T-helper 1 cell treated with Interleukin-12 subunit alpha and Interleukin-12 subunit beta and Interleukin-4 antibody, amounts not matched to agents 30 μg/mL and 1 μg/mL, for 36 hours (primary cell): ENCODE data around the gene ARHGAP19.
"Not testable (repeated sequence)": the region's sequence is repeated elsewhere in the genome, so short reads cannot be mapped to it uniquely, and the experiment has no call there.

ENCODE experiments used
- H3K27ac Mint-ChIP-seq: one replicate; pipeline ENCODE4 v1.8.0; 2021; ENCODE audit warnings: mild to moderate bottlenecking, mixed read lengths
- H3K27me3 Mint-ChIP-seq: one replicate; pipeline ENCODE4 v1.8.0; 2021; ENCODE audit warnings: low read depth, mixed read lengths
- H3K36me3 Mint-ChIP-seq: one replicate; pipeline ENCODE4 v1.8.0; 2021; ENCODE audit warnings: low read depth, mixed read lengths
- H3K4me1 Mint-ChIP-seq: one replicate; pipeline ENCODE4 v1.8.0; 2021; ENCODE audit warnings: low read depth, mixed read lengths
- H3K4me3 Mint-ChIP-seq: one replicate; pipeline ENCODE4 v1.8.0; 2021; ENCODE audit warnings: mild to moderate bottlenecking, moderate library complexity, mixed read lengths
- H3K9me3 Mint-ChIP-seq: one replicate; pipeline ENCODE4 v1.8.0; 2021; ENCODE audit warnings: mixed read lengths

ARHGAP19 gene

GRCh38 chr10:97278491-97278989 is 13.9 kb downstream of the ARHGAP19 start:
- Mint-ChIP-seq H3K27me3 (no peaks in the 10 kb centered on the region), H3K27ac (no peak overlapping the region), H3K36me3 (no peaks in the 10 kb centered on the region), H3K4me3 (no peak overlapping the region), H3K9me3 (no peaks in the 10 kb centered on the region), H3K4me1 (peaks cover 7% of the 10 kb centered on the region)

GRCh38 chr10:97277551-97277950 is 14.9 kb downstream of the ARHGAP19 start:
- Mint-ChIP-seq H3K4me1 (peaks cover 7% of the 10 kb centered on the region), H3K27ac (no peak overlapping the region), H3K36me3 (peaks cover under 1% of the 10 kb centered on the region), H3K9me3 (no peaks in the 10 kb centered on the region), H3K27me3 (no peaks in the 10 kb centered on the region), H3K4me3 (no peak overlapping the region)

- H3K4me1 Mint-ChIP-seq = peaks cover 2% of the 10 kb centered on the region
- H3K36me3 Mint-ChIP-seq = peaks cover 4% of the 10 kb centered on the region
- no peaks in the 10 kb centered on the region for H3K27me3 Mint-ChIP-seq
- no peak overlapping the region for H3K27ac Mint-ChIP-seq
- H3K9me3 Mint-ChIP-seq = no peaks in the 10 kb centered on the region
- no peak overlapping the region for H3K4me3 Mint-ChIP-seq
Observed at GRCh38 chr10:97274828-97275227, 17.6 kb downstream of the ARHGAP19 start.

- Mint-ChIP-seq H3K27ac (no peak overlapping the region), H3K4me1 (peaks cover under 1% of the 10 kb centered on the region), H3K36me3 (peaks cover 4% of the 10 kb centered on the region), H3K4me3 (no peak overlapping the region), H3K9me3 (no peaks in the 10 kb centered on the region), H3K27me3 (no peaks in the 10 kb centered on the region)
Observed at GRCh38 chr10:97273700-97274099, 18.7 kb downstream of the ARHGAP19 start.

- no peak overlapping the region for H3K27ac Mint-ChIP-seq
- H3K4me3 Mint-ChIP-seq = no peak overlapping the region
- H3K27me3 Mint-ChIP-seq = no peaks in the 10 kb centered on the region
- H3K36me3 Mint-ChIP-seq = peaks cover 10% of the 10 kb centered on the region
- peaks cover 7% of the 10 kb centered on the region for H3K4me1 Mint-ChIP-seq
- H3K9me3 Mint-ChIP-seq = no peaks in the 10 kb centered on the region
Observed at GRCh38 chr10:97270523-97271154, 21.8 kb downstream of the ARHGAP19 start.

GRCh38 chr10:97267671-97268070 is 24.8 kb downstream of the ARHGAP19 start:
- no peaks in the 10 kb centered on the region for H3K9me3 Mint-ChIP-seq

GRCh38 chr10:97265095-97265494 is 27.3 kb downstream of the ARHGAP19 start:
- H3K27me3 Mint-ChIP-seq, H3K4me1 Mint-ChIP-seq: not testable (repeated sequence)

More at GRCh38 chr10:97267671-97268070, 24.8 kb downstream of the ARHGAP19 start:
- H3K27ac Mint-ChIP-seq = no peak overlapping the region
- peaks cover 7% of the 10 kb centered on the region for H3K4me1 Mint-ChIP-seq
- H3K4me3 Mint-ChIP-seq = no peak overlapping the region
- no peaks in the 10 kb centered on the region for H3K27me3 Mint-ChIP-seq
- H3K36me3 Mint-ChIP-seq = peaks cover 17% of the 10 kb centered on the region

GRCh38 chr10:97263971-97264370 is 28.5 kb downstream of the ARHGAP19 start:
- Mint-ChIP-seq H3K27me3 (no peaks in the 10 kb centered on the region), H3K4me1 (peaks cover 7% of the 10 kb centered on the region), H3K9me3 (no peaks in the 10 kb centered on the region), H3K36me3 (peaks cover 18% of the 10 kb centered on the region), H3K4me3 (no peak overlapping the region), H3K27ac (no peak overlapping the region)

More at GRCh38 chr10:97265095-97265494, 27.3 kb downstream of the ARHGAP19 start:
- not testable (repeated sequence) for H3K9me3 Mint-ChIP-seq, H3K27ac Mint-ChIP-seq, H3K4me3 Mint-ChIP-seq
- peaks cover 17% of the 10 kb centered on the region for H3K36me3 Mint-ChIP-seq

- no peaks in the 10 kb centered on the region for H3K9me3 Mint-ChIP-seq
- H3K4me3 Mint-ChIP-seq = no peak overlapping the region
- H3K27ac Mint-ChIP-seq = no peak overlapping the region
- H3K36me3 Mint-ChIP-seq = peaks cover 14% of the 10 kb centered on the region
- no peaks in the 10 kb centered on the region for H3K27me3 Mint-ChIP-seq
- H3K4me1 Mint-ChIP-seq = no peaks in the 10 kb centered on the region
Observed at GRCh38 chr10:97261656-97262055, 30.8 kb downstream of the ARHGAP19 start.

- Mint-ChIP-seq H3K9me3 (no peaks in the 10 kb centered on the region), H3K36me3 (peaks cover 17% of the 10 kb centered on the region), H3K27me3 (no peaks in the 10 kb centered on the region), H3K4me1 (no peaks in the 10 kb centered on the region), H3K4me3 (no peak overlapping the region), H3K27ac (no peak overlapping the region)
Observed at GRCh38 chr10:97261183-97261582, 31.3 kb downstream of the ARHGAP19 start.

GRCh38 chr10:97259119-97259518 is 33.3 kb downstream of the ARHGAP19 start:
- H3K36me3 Mint-ChIP-seq = peaks cover 28% of the 10 kb centered on the region
- H3K27me3 Mint-ChIP-seq = no peaks in the 10 kb centered on the region
- no peaks in the 10 kb centered on the region for H3K9me3 Mint-ChIP-seq
- H3K27ac Mint-ChIP-seq = no peak overlapping the region
- no peak overlapping the region for H3K4me3 Mint-ChIP-seq
- no peaks in the 10 kb centered on the region for H3K4me1 Mint-ChIP-seq

- Mint-ChIP-seq H3K4me1 (no peaks in the 10 kb centered on the region), H3K36me3 (peaks cover 40% of the 10 kb centered on the region), H3K27ac (no peak overlapping the region), H3K27me3 (no peaks in the 10 kb centered on the region), H3K4me3 (no peak overlapping the region), H3K9me3 (no peaks in the 10 kb centered on the region)
Observed at GRCh38 chr10:97256356-97256755, 36.1 kb downstream of the ARHGAP19 start.

- Mint-ChIP-seq H3K27me3 (no peaks in the 10 kb centered on the region), H3K4me1 (no peaks in the 10 kb centered on the region), H3K36me3 (peaks cover 40% of the 10 kb centered on the region), H3K9me3 (no peaks in the 10 kb centered on the region), H3K4me3 (no peak overlapping the region), H3K27ac (no peak overlapping the region)
Observed at GRCh38 chr10:97255512-97256293, 36.7 kb downstream of the ARHGAP19 start.

- H3K36me3 Mint-ChIP-seq = peaks cover 42% of the 10 kb centered on the region
- H3K9me3 Mint-ChIP-seq = no peaks in the 10 kb centered on the region
- H3K4me3 Mint-ChIP-seq = no peak overlapping the region
- H3K27me3 Mint-ChIP-seq = no peaks in the 10 kb centered on the region
- no peaks in the 10 kb centered on the region for H3K4me1 Mint-ChIP-seq
- no peak overlapping the region for H3K27ac Mint-ChIP-seq
Observed at GRCh38 chr10:97254694-97255093, 37.7 kb downstream of the ARHGAP19 start.

GRCh38 chr10:97250952-97251351 is 41.5 kb downstream of the ARHGAP19 start:
- H3K36me3 Mint-ChIP-seq = peaks cover 50% of the 10 kb centered on the region
- H3K27ac Mint-ChIP-seq = no peak overlapping the region
- no peak overlapping the region for H3K4me3 Mint-ChIP-seq
- no peaks in the 10 kb centered on the region for H3K27me3 Mint-ChIP-seq
- H3K9me3 Mint-ChIP-seq = no peaks in the 10 kb centered on the region
- no peaks in the 10 kb centered on the region for H3K4me1 Mint-ChIP-seq
